BLaER1 (cell line): ENCODE results near the gene ERCC4.

Experiments used
- H3K27ac ChIP-seq: shearing (Covaris generic); formaldehyde crosslinking; 2 replicates; pipeline ENCODE4 v1.8.1; 2022
- H3K27me3 ChIP-seq: shearing (Covaris generic); formaldehyde crosslinking; 2 replicates; pipeline ENCODE4 v1.8.1; 2022
- H3K36me3 ChIP-seq: shearing (Covaris generic); formaldehyde crosslinking; 2 replicates; pipeline ENCODE4 v1.8.1; 2022
- H3K4me1 ChIP-seq: shearing (Covaris generic); formaldehyde crosslinking; 2 replicates; pipeline ENCODE4 v1.8.1; 2022
- H3K4me2 ChIP-seq: shearing (Covaris generic); formaldehyde crosslinking; 2 replicates; pipeline ENCODE4 v1.8.1; 2022
- H3K4me3 ChIP-seq: shearing (Covaris generic); formaldehyde crosslinking; 2 replicates; pipeline ENCODE4 v1.8.1; 2022
- H3K9ac ChIP-seq: shearing (Covaris generic); formaldehyde crosslinking; 2 replicates; pipeline ENCODE4 v1.8.1; 2022
- H3K9me3 ChIP-seq: shearing (Covaris generic); formaldehyde crosslinking; 2 replicates; pipeline ENCODE4 v1.8.1; 2022
- H4K20me1 ChIP-seq: shearing (Covaris generic); formaldehyde crosslinking; 2 replicates; pipeline ENCODE4 v1.8.1; 2022
- Cebpa-rat ChIP-seq: shearing (Covaris generic); IDR thresholded peaks from 2 replicates; pipeline ENCODE4 v1.8.1; 2022

Gene ERCC4

DNA sequence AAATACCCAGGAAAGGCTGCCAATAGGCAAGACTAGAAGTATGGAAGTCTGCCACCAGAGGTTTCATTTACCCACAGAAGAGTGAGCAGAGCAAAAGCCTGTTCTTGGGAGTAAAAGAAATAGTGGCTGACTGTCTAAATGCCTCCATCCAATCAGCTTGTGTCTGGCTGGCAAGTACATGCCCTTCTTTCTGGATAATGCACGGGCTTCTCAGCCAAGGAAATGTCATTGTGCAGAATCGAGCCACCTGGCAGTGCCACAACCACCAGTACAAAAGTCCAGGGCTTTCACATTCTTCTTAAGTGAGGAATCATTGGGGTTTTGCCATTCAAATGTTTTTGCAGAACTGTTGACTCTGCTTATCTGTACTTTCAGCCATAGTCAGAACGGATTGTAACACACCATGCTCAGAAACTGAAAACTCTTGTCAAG is 10.1 kb upstream of the ERCC4 start:
- H3K9me3 ChIP-seq: peaks cover 19% of the 10 kb centered on the region
- no peaks in the 10 kb centered on the region for H4K20me1 ChIP-seq
- H3K27ac ChIP-seq: no peak overlapping the region
- no peak for TF ChIP-seq Cebpa-rat
- no peaks in the 10 kb centered on the region for H3K4me1 ChIP-seq
- H3K9ac ChIP-seq: no peak overlapping the region
- H3K27me3 ChIP-seq: no peaks in the 10 kb centered on the region
- H3K36me3 ChIP-seq: no peaks in the 10 kb centered on the region
- H3K4me3 ChIP-seq: no peak overlapping the region
- H3K4me2 ChIP-seq: no peak overlapping the region

DNA sequence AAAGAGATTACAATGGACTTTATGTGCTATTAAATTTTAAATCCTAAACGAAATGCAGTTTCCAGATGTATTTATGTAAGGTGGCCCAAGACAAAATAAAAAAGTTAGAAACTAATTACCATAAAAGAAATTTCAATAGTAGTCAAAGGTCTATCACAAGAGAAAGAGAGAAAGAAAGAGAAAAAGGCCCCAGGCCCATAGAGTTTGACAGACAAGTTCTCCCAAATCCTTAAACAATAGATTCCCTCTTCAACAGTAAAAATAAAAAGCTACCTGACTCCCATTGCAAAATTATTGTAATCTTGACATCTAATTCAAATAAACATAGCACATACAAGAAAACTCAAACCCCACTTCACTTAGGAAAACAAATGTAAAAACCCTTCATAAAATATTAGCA is 8.6 kb upstream of the ERCC4 start:
- H3K4me3 ChIP-seq: no peak overlapping the region
- TF ChIP-seq Cebpa-rat: no peak
- no peaks in the 10 kb centered on the region for H3K4me1 ChIP-seq
- no peaks in the 10 kb centered on the region for H4K20me1 ChIP-seq
- no peak overlapping the region for H3K4me2 ChIP-seq
- peaks cover 19% of the 10 kb centered on the region for H3K9me3 ChIP-seq
- H3K36me3 ChIP-seq: no peaks in the 10 kb centered on the region
- H3K27me3 ChIP-seq: no peaks in the 10 kb centered on the region
- H3K9ac ChIP-seq: no peak overlapping the region
- no peak overlapping the region for H3K27ac ChIP-seq

DNA sequence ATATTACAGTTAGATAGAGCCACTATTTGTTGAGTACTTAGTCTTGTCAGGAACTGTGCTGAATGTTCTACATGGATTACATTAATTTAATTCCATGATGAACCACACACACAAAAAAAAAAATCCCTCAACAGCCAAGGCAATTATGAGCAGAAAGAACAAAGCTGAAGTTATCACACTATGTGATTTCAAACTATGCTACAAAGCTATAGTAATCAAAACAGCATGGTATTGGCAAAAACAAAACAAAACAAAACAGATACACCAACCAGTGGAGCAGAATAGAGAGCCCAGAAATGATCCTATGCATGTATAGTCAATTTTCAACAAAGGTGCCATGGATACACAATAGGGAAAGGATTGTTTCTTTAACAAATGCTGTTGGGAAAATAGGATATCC is 8.1 kb upstream of the ERCC4 start:
- Histone ChIP-seq H3K9ac (no peak overlapping the region), H3K9me3 (peaks cover 19% of the 10 kb centered on the region), H3K27ac (no peak overlapping the region), H3K4me2 (no peak overlapping the region), H4K20me1 (no peaks in the 10 kb centered on the region), H3K36me3 (no peaks in the 10 kb centered on the region), H3K4me3 (no peak overlapping the region), H3K4me1 (no peaks in the 10 kb centered on the region), H3K27me3 (no peaks in the 10 kb centered on the region)
- no peak for TF ChIP-seq Cebpa-rat

DNA sequence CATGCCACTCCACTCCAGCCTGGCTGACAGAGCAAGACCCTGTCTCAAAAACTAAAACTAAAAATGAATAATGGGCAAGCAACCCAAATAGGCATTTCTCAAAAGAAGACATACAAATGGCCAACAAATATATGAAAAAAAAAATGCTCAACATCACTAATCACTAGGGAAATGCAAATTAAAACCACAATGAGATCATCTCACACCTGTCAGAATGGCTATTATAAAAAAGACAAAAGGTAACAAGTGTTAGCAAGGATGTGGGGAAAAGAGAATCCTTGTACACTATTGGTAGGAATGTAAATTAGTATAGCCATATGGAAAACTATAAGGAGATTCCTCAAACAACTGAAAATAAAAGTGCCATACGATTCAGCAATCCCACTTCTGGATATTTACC is 7.1 kb upstream of the ERCC4 start:
- no peaks in the 10 kb centered on the region for H4K20me1 ChIP-seq
- H3K9ac ChIP-seq: no peak overlapping the region
- H3K27me3 ChIP-seq: no peaks in the 10 kb centered on the region
- no peak overlapping the region for H3K27ac ChIP-seq
- H3K9me3 ChIP-seq: peaks cover 19% of the 10 kb centered on the region
- no peak overlapping the region for H3K4me2 ChIP-seq
- TF ChIP-seq Cebpa-rat: no peak
- H3K36me3 ChIP-seq: no peaks in the 10 kb centered on the region
- no peaks in the 10 kb centered on the region for H3K4me1 ChIP-seq
- H3K4me3 ChIP-seq: no peak overlapping the region

DNA sequence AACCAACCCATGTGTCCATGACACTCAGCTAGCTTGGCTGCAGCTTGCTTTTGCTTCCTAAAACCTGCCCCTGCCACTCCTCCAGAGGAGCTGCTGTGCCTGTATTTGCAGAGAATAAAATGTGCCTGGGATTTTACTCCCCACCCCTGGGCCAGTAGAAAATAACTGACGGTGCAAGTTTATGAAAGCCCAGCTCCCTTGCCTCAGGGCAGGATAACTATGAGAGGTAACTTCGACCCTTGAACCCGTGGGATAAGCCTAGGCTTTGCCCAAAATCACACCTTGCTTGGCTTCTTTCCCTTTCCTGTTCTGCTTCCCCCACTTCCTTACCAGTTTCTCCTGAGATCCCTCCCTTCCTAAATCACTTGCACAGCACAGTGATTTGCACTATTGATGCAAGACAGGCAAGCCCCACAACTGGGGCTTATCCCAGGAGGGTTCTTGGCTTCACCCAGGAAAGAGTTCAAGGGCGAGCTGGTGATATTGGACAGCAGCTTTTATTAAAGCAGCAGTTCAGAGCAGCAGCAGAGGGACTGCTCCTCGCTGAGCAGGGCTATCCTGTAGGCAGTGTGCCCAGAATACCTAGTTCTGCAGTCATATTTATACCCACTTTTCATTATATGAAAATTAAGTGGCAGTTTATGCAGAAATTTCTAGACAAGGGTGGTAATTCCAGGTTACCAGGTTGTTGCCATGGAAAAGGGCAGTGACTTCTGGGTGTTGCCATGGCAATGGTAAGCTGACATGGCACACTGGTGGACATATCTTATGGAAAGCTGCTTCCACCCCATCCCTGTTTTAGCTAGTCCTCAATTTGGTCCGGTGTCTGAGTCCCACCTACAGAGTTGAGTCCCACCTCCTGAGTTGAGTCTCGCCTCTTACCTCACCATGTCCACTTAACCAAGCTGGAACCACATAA is 6.3 kb upstream of the ERCC4 start:
- H3K4me1 ChIP-seq: no peaks in the 10 kb centered on the region
- no peaks in the 10 kb centered on the region for H3K27me3 ChIP-seq
- H3K36me3 ChIP-seq: no peaks in the 10 kb centered on the region
- no peak for TF ChIP-seq Cebpa-rat
- no peak overlapping the region for H3K9ac ChIP-seq
- H4K20me1 ChIP-seq: no peaks in the 10 kb centered on the region
- H3K4me2 ChIP-seq: no peak overlapping the region
- H3K9me3 ChIP-seq: peaks cover 19% of the 10 kb centered on the region
- H3K4me3 ChIP-seq: no peak overlapping the region
- no peak overlapping the region for H3K27ac ChIP-seq

DNA sequence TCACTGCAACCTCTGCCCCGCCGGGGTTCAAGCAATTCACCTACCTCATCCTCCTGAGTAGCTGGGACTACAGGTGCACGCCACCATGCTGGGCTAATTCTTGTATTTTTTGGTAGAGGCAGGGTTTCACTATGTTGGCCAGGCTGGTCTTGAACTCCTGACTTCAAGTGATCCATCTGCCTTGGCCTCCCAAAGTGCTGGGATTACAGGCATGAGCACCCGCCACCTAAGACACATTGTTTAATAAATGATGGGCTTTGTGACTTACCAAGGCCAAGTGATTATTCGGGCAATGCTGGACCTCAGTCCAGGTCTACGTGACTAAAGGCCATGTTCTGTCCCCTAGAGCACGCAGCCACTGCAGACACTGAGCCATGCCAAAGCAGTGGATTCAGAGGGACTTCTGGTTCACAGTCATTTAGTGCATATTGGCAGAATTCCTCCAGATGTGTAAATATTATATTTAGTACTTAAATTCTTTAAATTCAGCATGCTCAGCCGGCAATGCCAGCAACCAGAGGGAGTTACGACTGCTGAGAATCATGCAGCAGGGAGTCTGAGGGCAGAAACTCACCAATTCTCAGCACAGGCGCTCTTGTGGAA is 4.8 kb upstream of the ERCC4 start:
- Histone ChIP-seq H3K27ac (no peak overlapping the region), H3K9me3 (peaks cover 19% of the 10 kb centered on the region), H3K4me2 (no peak overlapping the region), H3K9ac (no peak overlapping the region), H4K20me1 (no peaks in the 10 kb centered on the region), H3K36me3 (no peaks in the 10 kb centered on the region), H3K4me3 (no peak overlapping the region), H3K4me1 (peaks cover 7% of the 10 kb centered on the region; the same call in 1 of the 2 replicates), H3K27me3 (no peaks in the 10 kb centered on the region)
- no peak for TF ChIP-seq Cebpa-rat

DNA sequence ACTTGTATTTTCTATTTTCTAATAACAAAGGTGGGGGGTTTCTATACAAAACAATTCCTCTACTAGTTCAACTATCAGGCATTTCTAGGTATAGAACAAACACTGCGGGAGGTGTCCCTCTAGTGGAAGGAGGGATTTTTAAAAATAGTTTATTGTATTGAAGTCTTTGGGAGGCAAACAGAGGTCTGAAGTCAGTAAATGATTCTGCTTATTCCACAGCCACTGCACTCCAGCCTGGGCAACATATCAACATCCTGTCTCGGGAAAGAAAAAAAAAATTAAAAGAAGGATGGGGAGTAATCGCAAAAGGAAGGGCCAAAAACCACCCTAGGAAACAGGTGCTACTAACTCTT is 648 bp upstream of the ERCC4 start:
- Histone ChIP-seq H3K4me2 (peak overlapping the region; percentile 79), H3K9ac (peak overlapping the region; percentile 61; the same call in 1 of the 2 replicates), H4K20me1 (no peaks in the 10 kb centered on the region), H3K4me3 (peak overlapping the region; percentile 84), H3K4me1 (peaks cover 18% of the 10 kb centered on the region), H3K27ac (peak overlapping the region; percentile 35; the same call in 1 of the 2 replicates), H3K9me3 (no peaks in the 10 kb centered on the region), H3K27me3 (no peaks in the 10 kb centered on the region), H3K36me3 (no peaks in the 10 kb centered on the region)
- TF ChIP-seq Cebpa-rat: no peak

DNA sequence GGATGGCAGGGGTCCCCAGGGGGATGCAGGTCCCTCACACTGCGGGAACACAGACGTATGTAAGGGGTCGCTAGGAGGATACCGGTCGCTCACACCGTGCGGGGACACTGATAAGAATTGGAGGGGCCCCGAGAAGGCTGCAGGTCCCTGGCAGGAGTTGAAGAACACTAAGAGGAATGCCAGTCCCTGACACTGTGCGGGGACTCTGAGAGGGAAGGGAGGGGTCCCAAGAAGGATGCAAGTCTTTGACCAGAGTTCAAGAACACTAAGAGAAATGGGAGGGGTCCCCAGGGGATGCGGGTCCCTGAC is 510 bp downstream of the ERCC4 start:
- no peak for TF ChIP-seq Cebpa-rat
- H3K4me1 ChIP-seq: peaks cover 18% of the 10 kb centered on the region
- peak overlapping the region; percentile 88 for H3K9ac ChIP-seq
- H3K27ac ChIP-seq: peak overlapping the region; percentile 85
- H4K20me1 ChIP-seq: no peaks in the 10 kb centered on the region
- no peaks in the 10 kb centered on the region for H3K9me3 ChIP-seq
- peak overlapping the region; percentile 84 for H3K4me3 ChIP-seq
- peak overlapping the region; percentile 94 for H3K4me2 ChIP-seq
- H3K36me3 ChIP-seq: 0 out of 2 replicates have a peak, but pooled peaks cover 5% of the 10 kb centered on the region
- no peaks in the 10 kb centered on the region for H3K27me3 ChIP-seq

DNA sequence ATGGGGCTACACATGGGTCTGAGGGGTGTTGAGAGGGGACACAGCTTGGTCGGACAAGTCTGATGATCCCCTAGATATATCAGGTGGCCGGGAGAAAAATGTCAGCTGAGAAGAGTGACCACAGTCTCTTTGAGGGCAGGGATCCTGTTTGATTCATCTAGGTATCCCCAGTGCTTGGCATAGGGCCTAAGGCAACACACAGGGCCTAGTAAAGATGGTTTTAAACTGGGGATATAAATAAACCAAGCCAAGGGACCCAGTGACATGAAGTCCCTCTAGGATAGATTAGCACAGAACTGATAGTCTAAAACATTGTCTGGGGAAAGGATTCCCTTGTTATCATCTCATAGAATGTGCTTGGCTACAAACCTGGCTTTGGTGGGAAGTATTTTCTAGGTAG is 1.4 kb downstream of the ERCC4 start:
- Histone ChIP-seq H3K9ac (peak overlapping the region; percentile 88; the same call in 1 of the 2 replicates), H3K27me3 (no peaks in the 10 kb centered on the region), H3K4me1 (peaks cover 18% of the 10 kb centered on the region), H4K20me1 (no peaks in the 10 kb centered on the region), H3K27ac (no peak overlapping the region), H3K4me3 (no peak overlapping the region), H3K4me2 (peak overlapping the region; percentile 94), H3K36me3 (0 out of 2 replicates have a peak, but pooled peaks cover 5% of the 10 kb centered on the region), H3K9me3 (no peaks in the 10 kb centered on the region)
- no peak for TF ChIP-seq Cebpa-rat

DNA sequence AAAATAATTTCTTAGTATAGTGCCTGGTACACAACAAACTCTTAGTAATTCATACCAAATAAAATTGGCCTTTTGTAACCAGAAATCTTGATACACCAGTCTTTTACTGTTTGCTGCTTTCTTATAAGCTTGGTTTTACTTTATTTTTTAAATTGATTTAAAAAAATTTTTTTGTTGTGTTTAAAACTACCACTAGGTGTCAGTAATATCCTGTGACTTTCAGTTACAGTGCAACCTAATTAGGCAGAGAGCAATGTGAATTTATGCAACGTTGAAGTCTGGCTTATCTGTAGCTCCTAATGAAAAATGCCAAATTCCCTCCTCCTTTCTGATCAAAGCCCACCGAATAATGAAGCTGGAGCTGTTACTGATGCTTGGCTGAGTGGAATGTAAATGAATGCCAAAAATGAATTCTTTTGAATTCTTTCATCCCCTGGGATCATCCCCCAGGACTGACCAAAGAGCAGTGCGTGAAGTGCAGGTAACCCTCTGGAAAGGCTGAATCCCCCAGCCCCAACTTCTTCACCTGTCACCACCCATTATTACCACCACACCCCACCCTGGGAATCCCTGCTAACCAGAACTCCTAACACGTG is 3.8 kb downstream of the ERCC4 start:
- H3K9me3 ChIP-seq: no peaks in the 10 kb centered on the region
- H3K4me2 ChIP-seq: no peak overlapping the region
- H3K4me1 ChIP-seq: peaks cover 18% of the 10 kb centered on the region
- no peak overlapping the region for H3K4me3 ChIP-seq
- TF ChIP-seq Cebpa-rat: no peak
- H3K36me3 ChIP-seq: 0 out of 2 replicates have a peak, but pooled peaks cover 5% of the 10 kb centered on the region
- H4K20me1 ChIP-seq: no peaks in the 10 kb centered on the region
- H3K27ac ChIP-seq: no peak overlapping the region
- H3K9ac ChIP-seq: no peak overlapping the region
- H3K27me3 ChIP-seq: no peaks in the 10 kb centered on the region
